ENCODE results near the gene STPG4. TPM values are rescaled to one million over a fixed set of nuclear protein-coding genes. Genes with fewer than 3 reads are reported as not detected.

Gene STPG4
- total RNA-seq, 1 experiment from 2014 or later, result 0.17 TPM

DNA sequence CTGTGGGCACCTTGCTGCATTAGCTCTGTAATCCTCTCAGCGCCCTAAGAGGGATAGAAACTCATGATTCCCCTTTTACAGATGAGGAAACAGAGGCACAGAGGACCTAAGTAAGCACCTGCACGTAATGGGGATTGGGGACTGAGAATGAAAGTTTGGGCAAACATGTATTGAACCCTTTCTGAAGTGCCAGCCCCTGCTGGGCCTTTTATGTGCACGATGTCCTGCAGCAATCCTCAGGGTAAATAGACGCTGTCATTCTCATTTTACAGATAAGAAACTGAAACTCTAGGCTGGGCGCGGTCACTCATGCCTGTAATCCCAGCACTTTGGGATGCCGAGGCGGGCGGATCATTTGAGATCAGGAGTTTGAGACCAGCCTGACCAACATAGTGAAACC lies 117.4 kb downstream of the STPG4 start:
- no peak for DNase-seq (ENCODE audit: low read depth)

Other genes with a start within 250 kb of the STPG4 start
- gene MCFD2, start 239.5 kb downstream of the STPG4 start, total RNA-seq (2014; rRNA removed), result 219 and 228 TPM in 2 replicates
- gene TTC7A, start 214.1 kb downstream of the STPG4 start, total RNA-seq (2014; rRNA removed), result 12.9 and 15.0 TPM in 2 replicates
- gene CALM2, start 21.2 kb upstream of the STPG4 start, total RNA-seq (2014; rRNA removed), result 1,687 and 1,705 TPM in 2 replicates
- gene EPCAM, start 214.0 kb upstream of the STPG4 start, total RNA-seq (2014; rRNA removed), result not detected in 2 replicates
- 54.2 and 55.3 TPM in 2 replicates for gene MSH2, start 247.8 kb upstream of the STPG4 start, total RNA-seq (2014; rRNA removed)